Esophagus muscularis mucosa (tissue), 4 donors: ENCODE results near the gene DPH7. TPM values are rescaled to one million over a fixed set of nuclear protein-coding genes. Genes with fewer than 3 reads are reported as not detected.
A peak's percentile ranks its signal among the peaks of the same experiment; 100 is the strongest.

Experiments used
- DNase-seq: peaks from one replicate; pipeline ENCODE4 v3.0.0-alpha.2; 2017; ENCODE audit errors: extremely low spot score
- H3K27ac ChIP-seq, 4 donors: fragments of 200-600 bp; sonication (generic); replicated peaks in 1 of 4; 1 replicate in 3 of 4; 2 replicates in 1 of 4; pipeline ENCODE4 v1.5.1; 2016 to 2019; ENCODE audit warnings: mild to moderate bottlenecking in 1 of 4
- H3K27me3 ChIP-seq, 4 donors: fragments of 200-600 bp; sonication (generic); one replicate each; pipeline versions ENCODE4 v1.5.1 to v1.6.0; 2016 to 2019
- H3K36me3 ChIP-seq, 4 donors: fragments of 200-600 bp; sonication (generic); one replicate each; pipeline ENCODE4 v1.5.1; 2016 to 2019
- H3K4me1 ChIP-seq, 4 donors: fragments of 200-600 bp; sonication (generic); one replicate each; pipeline ENCODE4 v1.5.1; 2016 to 2019
- H3K4me3 ChIP-seq, 4 donors: fragments of 200-600 bp; sonication (generic); 1 replicate in 2 of 4; 2 replicates in 2 of 4; pipeline ENCODE4 v1.5.1; 2016 to 2019; ENCODE audit warnings: mild to moderate bottlenecking in 4 of 4, moderate library complexity in 1 of 4
- H3K9me3 ChIP-seq, 4 donors: fragments of 200-600 bp; sonication (generic); 1 replicate in 3 of 4; 2 replicates in 1 of 4; pipeline ENCODE4 v1.5.1; 2016 to 2019
- EP300 ChIP-seq: sonication (generic); formaldehyde crosslinking; IDR thresholded peaks from one replicate; pipeline ENCODE4 v1.6.1; 2017; ENCODE audit warnings: antibody characterized with exemption
- POLR2A ChIP-seq: fragments of 450-650 bp; IDR thresholded peaks from one replicate; pipeline ENCODE4 v1.6.1; 2017; ENCODE audit warnings: antibody characterized with exemption, moderate library complexity, mild to moderate bottlenecking, low read depth
- POLR2AphosphoS5 ChIP-seq, 2 donors: sonication (generic); formaldehyde crosslinking; IDR thresholded peaks; one replicate each; pipeline ENCODE4 v1.6.1; 2017; ENCODE audit warnings: antibody characterized with exemption in 2 of 2
- WGBS: methylation state at CpG from one replicate; pipeline ENCODE4 v1.1.5; 2018; 5-methylcytosine and 5-hydroxymethylcytosine counted together
- intact Hi-C: fragments of 100-400 bp; cut with DNase I; formaldehyde crosslinking; loops from one replicate; pipeline ENCODE4 v1.15.1; 2023
- total RNA-seq, 4 donors: library from RNA; depleted of rRNA; stranded (reverse); fragments of >200 nt; gene quantifications; one replicate each; pipeline versions ENCODE4 v1.1.0 to v1.2.1, GENCODE V29; 2016
- TF ChIP-seq, protein P1 (sequence below), 3 experiments: fragments of 200-600 bp in 2 of 3; fragments of 450-650 bp in 1 of 3; sonication (generic) in 2 of 3; IDR thresholded peaks; one replicate each; pipeline ENCODE4 v1.5.1; 2017 to 2019; ENCODE audit warnings: antibody characterized with exemption in 3 of 3, mild to moderate bottlenecking in 2 of 3, moderate library complexity in 1 of 3

Gene DPH7
- total RNA-seq, 4 donors from 2014 or later, result 19.9 to 27.8 (median 24.8) TPM

DNA sequence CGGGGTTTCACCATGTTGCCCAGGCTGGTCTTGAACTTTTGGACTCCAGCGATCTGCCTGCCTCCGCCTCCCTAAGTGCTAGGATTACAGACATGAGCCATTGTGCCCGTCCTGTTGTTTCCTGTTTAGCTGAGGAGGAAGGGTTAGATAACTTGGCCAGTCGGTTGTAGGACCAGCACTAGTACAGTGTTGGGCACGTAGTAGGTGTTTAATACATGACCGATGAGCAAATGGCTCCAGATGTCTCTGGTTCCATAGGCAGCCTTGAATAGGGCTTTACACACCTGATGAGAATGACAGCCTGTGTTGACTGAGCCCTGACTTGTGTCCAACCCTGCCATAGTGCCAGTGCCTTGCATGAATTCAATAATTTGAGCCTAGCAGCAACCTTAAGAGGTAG is 41.9 kb upstream of the DPH7 start:
- Histone ChIP-seq H3K4me3 (peak overlapping the region in 3 of 4 donors; percentile 65 to 86 (median 81)), H3K36me3 (peaks cover 0 to 19% (median 14%) of the 10 kb centered on the region in 4 donors), H3K9me3 (no peaks in the 10 kb centered on the region), H3K27ac (peak overlapping the region in 3 of 4 donors; percentile 82 to 89 (median 85)), H3K27me3 (no peaks in the 10 kb centered on the region), H3K4me1 (peaks cover 38 to 70% (median 59%) of the 10 kb centered on the region in 4 donors)
- intact Hi-C loops, result no loop called here
- DNase-seq, result no peak
- WGBS, result 73% methylated on average over 7 of the region's 7 CpGs
- TF ChIP-seq EP300 (no peak), POLR2AphosphoS5 (IDR thresholded peaks at IDR 0.05) (no peak), POLR2A (no peak)
- TF ChIP-seq, protein P1, sequence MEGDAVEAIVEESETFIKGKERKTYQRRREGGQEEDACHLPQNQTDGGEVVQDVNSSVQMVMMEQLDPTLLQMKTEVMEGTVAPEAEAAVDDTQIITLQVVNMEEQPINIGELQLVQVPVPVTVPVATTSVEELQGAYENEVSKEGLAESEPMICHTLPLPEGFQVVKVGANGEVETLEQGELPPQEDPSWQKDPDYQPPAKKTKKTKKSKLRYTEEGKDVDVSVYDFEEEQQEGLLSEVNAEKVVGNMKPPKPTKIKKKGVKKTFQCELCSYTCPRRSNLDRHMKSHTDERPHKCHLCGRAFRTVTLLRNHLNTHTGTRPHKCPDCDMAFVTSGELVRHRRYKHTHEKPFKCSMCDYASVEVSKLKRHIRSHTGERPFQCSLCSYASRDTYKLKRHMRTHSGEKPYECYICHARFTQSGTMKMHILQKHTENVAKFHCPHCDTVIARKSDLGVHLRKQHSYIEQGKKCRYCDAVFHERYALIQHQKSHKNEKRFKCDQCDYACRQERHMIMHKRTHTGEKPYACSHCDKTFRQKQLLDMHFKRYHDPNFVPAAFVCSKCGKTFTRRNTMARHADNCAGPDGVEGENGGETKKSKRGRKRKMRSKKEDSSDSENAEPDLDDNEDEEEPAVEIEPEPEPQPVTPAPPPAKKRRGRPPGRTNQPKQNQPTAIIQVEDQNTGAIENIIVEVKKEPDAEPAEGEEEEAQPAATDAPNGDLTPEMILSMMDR (IDR thresholded peaks at IDR 0.05), result no peak

DNA sequence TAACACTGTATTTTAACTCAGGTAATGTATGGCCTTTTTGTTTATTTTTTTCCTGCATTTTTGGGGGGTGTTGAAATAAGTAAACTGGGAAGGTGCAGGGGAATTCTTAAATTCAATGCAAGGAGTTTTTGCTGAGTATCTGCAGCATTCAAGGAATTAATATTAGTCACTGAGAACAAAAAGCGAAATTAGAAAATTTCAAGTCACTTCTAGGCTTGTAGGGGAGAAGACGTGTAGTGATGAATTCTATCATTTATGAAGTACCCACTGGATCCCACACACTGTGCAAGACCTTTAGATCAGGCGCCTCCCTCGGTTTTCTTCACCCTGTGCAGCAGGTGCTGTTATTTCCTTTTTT is 41.3 kb upstream of the DPH7 start:
- TF ChIP-seq, protein P1 (IDR thresholded peaks at IDR 0.05), result no peak
- TF ChIP-seq EP300, result no peak
- no peak for TF ChIP-seq POLR2AphosphoS5 (IDR thresholded peaks at IDR 0.05)
- TF ChIP-seq POLR2A, result no peak
- H3K9me3 ChIP-seq, result no peaks in the 10 kb centered on the region
- DNase-seq, result no peak
- H3K4me3 ChIP-seq, result peak overlapping the region; percentile 65 to 99 (median 84)
- peak overlapping the region; percentile 82 to 89 (median 86) for H3K27ac ChIP-seq
- 51% methylated on average over 4 of the region's 4 CpGs for WGBS
- peaks cover 38 to 65% (median 56%) of the 10 kb centered on the region in 4 donors for H3K4me1 ChIP-seq
- no peaks in the 10 kb centered on the region for H3K27me3 ChIP-seq
- intact Hi-C loops, result no loop called here
- H3K36me3 ChIP-seq, result peaks cover 0 to 24% (median 20%) of the 10 kb centered on the region in 4 donors

DNA sequence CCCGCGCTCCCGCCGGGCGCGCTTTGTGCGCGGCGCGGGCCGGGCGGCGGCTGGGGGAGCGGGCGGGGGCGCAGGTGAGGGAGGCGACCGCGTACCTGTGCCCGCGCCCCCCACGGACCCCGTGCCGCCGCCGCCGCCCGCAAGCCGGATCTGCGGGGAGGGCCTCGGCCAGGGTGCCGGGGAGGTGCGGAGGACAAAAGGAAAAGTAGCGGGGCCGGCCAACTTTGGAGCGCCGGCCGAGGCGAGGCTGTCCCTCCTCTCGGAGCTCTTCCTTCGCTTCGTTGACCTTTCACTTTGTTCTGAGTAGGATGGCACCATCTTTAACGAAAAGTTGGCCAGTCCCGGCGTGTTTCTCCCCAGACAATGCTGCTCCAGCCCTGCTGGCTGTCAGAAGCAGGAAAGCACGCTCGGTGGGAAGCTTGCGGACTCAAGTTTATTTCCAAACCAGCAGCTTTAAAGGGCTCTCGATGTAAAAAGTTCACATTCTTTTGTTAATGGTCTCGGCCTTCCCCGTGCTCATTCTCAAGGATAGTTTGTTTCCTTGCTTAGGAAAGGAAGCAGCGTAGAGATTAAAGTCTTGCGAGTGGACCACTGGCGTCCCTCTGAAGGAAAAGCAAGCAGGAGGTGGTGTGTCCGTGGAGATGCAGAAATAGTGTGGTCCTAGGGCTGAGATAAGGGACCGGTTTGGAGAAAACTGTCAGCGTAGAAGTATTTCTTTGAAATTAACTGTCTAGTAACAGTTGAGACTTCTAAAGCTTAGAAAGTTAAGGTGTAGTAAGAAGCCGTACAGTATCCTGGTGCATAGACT is 40.7 kb upstream of the DPH7 start:
- no peak for DNase-seq
- Histone ChIP-seq H3K27me3 (no peaks in the 10 kb centered on the region), H3K4me3 (peak overlapping the region; percentile 65 to 99 (median 84)), H3K4me1 (peaks cover 38 to 61% (median 53%) of the 10 kb centered on the region in 4 donors), H3K9me3 (no peaks in the 10 kb centered on the region), H3K36me3 (peaks cover 3 to 30% (median 26%) of the 10 kb centered on the region in 4 donors), H3K27ac (peak overlapping the region; percentile 82 to 89 (median 86))
- intact Hi-C loops, result no loop called here
- TF ChIP-seq EP300 (no peak), POLR2A (no peak), POLR2AphosphoS5 (IDR thresholded peaks at IDR 0.05) (peak in 1 of 2 donors; percentile 5)
- TF ChIP-seq, protein P1 (IDR thresholded peaks at IDR 0.05), result no peak
- WGBS, result under 1% methylated on average over 27 of the region's 58 CpGs

DNA sequence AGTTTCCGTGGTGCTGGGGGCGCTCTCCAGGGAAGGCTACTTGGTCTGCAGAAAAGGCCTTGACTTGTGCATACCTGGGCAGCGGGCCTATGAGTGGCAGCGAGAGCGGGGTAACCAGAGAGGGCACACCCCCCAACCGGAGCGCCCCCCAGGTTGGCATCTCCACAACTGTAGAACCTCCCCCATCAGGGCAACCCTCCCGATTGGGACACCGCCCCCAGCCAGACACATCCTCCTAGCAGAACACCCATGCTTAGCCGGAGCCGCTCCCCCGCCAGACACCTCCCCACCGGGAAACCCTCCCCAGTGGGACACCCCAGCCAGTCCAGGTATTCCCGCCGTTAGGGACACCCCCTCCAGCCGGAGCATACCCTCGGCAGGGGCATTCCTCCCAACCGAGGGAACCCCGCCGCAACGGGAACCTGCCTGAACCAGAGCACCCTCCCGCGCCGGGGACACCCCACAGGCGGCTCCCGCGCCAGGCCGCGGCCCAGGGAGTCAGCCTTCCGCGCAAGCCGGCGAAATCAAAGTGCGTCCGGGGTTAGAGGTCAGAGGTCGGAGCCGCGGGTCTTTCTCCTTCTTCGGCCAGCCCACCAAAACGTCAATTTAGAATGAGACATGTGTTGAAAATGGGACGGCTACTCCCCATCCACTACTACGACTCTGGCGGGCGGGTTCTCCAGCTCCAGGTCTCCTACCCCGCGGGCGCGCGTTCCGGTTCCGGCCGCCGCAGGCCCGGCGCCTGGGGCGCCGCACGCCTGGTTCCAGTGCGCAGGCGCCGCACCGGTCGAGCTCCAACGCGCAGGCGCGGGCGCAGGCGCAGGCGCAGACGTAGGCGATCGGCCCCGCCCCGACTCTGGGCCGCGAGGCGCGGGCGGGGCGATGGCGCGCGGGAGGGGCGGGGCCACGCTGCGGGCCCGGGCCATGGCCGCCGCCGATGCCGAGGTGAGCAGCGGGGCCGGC is 39.7 kb upstream of the DPH7 start, which contains the start of gene EHMT1:
Gene EHMT1 (plus strand): TSS at position 901 of the 963 bp plus-strand sequence. CDS start 24 bp downstream, at position 925.
- no peak for DNase-seq
- TF ChIP-seq, protein P1 (IDR thresholded peaks at IDR 0.05), result no peak
- peak; percentile 52 to 78 for TF ChIP-seq POLR2AphosphoS5 (IDR thresholded peaks at IDR 0.05)
- TF ChIP-seq POLR2A, result peak; percentile 7
- no peak for TF ChIP-seq EP300
- H3K9me3 ChIP-seq, result no peaks in the 10 kb centered on the region
- H3K4me3 ChIP-seq, result peak within 1 kb of the TSS; percentile 81 to 99 (median 90)
- H3K27me3 ChIP-seq, result no peaks in the 10 kb centered on the region
- H3K27ac ChIP-seq, result peak within 1 kb of the TSS; percentile 86 to 94 (median 92)
- intact Hi-C loops, result no loop called here
- WGBS, result 2% methylated on average over 30 of the region's 94 CpGs
- H3K4me1 ChIP-seq, result peaks cover 38 to 61% (median 52%) of the 10 kb centered on the region in 4 donors
- H3K36me3 ChIP-seq, result peaks cover 10 to 38% (median 34%) of the 10 kb centered on the region in 4 donors
